Trophoblast cell (in vitro differentiated cells and primary cell): Measurements from ENCODE around the gene OTULIN.

Source experiments
- DNase-seq, 2 donors: peaks; one replicate each; pipeline ENCODE4 v3.0.0-alpha.2; 2016
- H2AFZ ChIP-seq: 2 replicates; pipeline ENCODE4 v1.6.1; 2013; ENCODE audit warnings: low read length, moderate library complexity, mild to moderate bottlenecking; ENCODE audit not compliant: insufficient read depth, poor library complexity
- H2AK5ac ChIP-seq: 2 replicates; pipeline ENCODE4 v1.6.1; 2013; ENCODE audit warnings: mild to moderate bottlenecking, low read length
- H2BK120ac ChIP-seq: 2 replicates; pipeline ENCODE4 v1.6.1; 2013; ENCODE audit warnings: low read length, mild to moderate bottlenecking, moderate library complexity; ENCODE audit not compliant: insufficient read depth, poor library complexity
- H2BK12ac ChIP-seq: 2 replicates; pipeline ENCODE4 v1.6.1; 2013; ENCODE audit warnings: mild to moderate bottlenecking, low read length, moderate library complexity
- H2BK5ac ChIP-seq: 2 replicates; pipeline ENCODE4 v1.6.1; 2013; ENCODE audit warnings: low read length, low read depth, moderate library complexity, mild to moderate bottlenecking; ENCODE audit not compliant: poor library complexity
- H3K14ac ChIP-seq: 2 replicates; pipeline ENCODE4 v1.6.1; 2013; ENCODE audit warnings: mild to moderate bottlenecking, low read length
- H3K18ac ChIP-seq: 2 replicates; pipeline ENCODE4 v1.6.1; 2013; ENCODE audit warnings: mild to moderate bottlenecking, low read length
- H3K23ac ChIP-seq: 2 replicates; pipeline ENCODE4 v1.6.1; 2013; ENCODE audit warnings: low read length
- H3K27ac ChIP-seq: 2 replicates; pipeline ENCODE4 v1.5.1; 2013; ENCODE audit warnings: low read depth, mild to moderate bottlenecking, inconsistent platforms, low read length, moderate library complexity
- H3K27me3 ChIP-seq: 2 replicates; pipeline ENCODE4 v1.6.1; 2013; ENCODE audit warnings: inconsistent platforms, mild to moderate bottlenecking, low read length, moderate library complexity; ENCODE audit not compliant: insufficient read depth
- H3K36me3 ChIP-seq, 2 experiments: 1 replicate in 1 of 2; 2 replicates in 1 of 2; pipeline ENCODE4 v1.6.1; 2013; ENCODE audit warnings: low read length in 2 of 2, mild to moderate bottlenecking in 2 of 2, moderate library complexity in 1 of 2; ENCODE audit not compliant: insufficient read depth in 2 of 2, control insufficient read depth in 1 of 2
- H3K4ac ChIP-seq: 2 replicates; pipeline ENCODE4 v1.6.1; 2013; ENCODE audit warnings: low read depth, mild to moderate bottlenecking, low read length, moderate library complexity
- H3K4me1 ChIP-seq, 2 experiments: 1 replicate in 1 of 2; 2 replicates in 1 of 2; pipeline ENCODE4 v1.6.1; 2013; ENCODE audit warnings: low read length in 2 of 2, mild to moderate bottlenecking in 2 of 2, moderate library complexity in 1 of 2; ENCODE audit not compliant: insufficient read depth in 2 of 2, control insufficient read depth in 1 of 2
- H3K4me2 ChIP-seq: 2 replicates; pipeline ENCODE4 v1.6.1; 2013; ENCODE audit warnings: inconsistent platforms, mild to moderate bottlenecking, low read length, moderate library complexity
- H3K4me3 ChIP-seq: 2 replicates; pipeline ENCODE4 v1.5.1; 2013; ENCODE audit warnings: mild to moderate bottlenecking, low read depth, low read length, inconsistent platforms
- H3K79me1 ChIP-seq: one replicate; pipeline ENCODE4 v1.6.1; 2013; ENCODE audit warnings: low read length
- H3K79me2 ChIP-seq: 2 replicates; pipeline ENCODE4 v1.6.1; 2013; ENCODE audit warnings: low read length, mild to moderate bottlenecking; ENCODE audit not compliant: control insufficient read depth, insufficient read depth, poor library complexity
- H3K9ac ChIP-seq: 2 replicates; pipeline ENCODE4 v1.6.1; 2013; ENCODE audit warnings: mild to moderate bottlenecking, low read length
- H3K9me3 ChIP-seq: 2 replicates; pipeline ENCODE4 v1.6.1; 2013; ENCODE audit warnings: low read depth, mild to moderate bottlenecking, control low read depth, inconsistent platforms, low read length; ENCODE audit not compliant: insufficient read depth
- H4K12ac ChIP-seq: 2 replicates; pipeline ENCODE4 v1.6.1; 2013; ENCODE audit warnings: low read depth, mild to moderate bottlenecking, low read length, moderate library complexity
- H4K8ac ChIP-seq: 2 replicates; pipeline ENCODE4 v1.6.1; 2013; ENCODE audit warnings: low read depth, mild to moderate bottlenecking, low read length, moderate library complexity
- H4K91ac ChIP-seq: one replicate; pipeline ENCODE4 v1.6.1; 2013; ENCODE audit warnings: low read depth, mild to moderate bottlenecking, low read length, moderate library complexity
- WGBS: extraction: QIAGEN DNeasy Blood & Tissue Kit; methylation state at CpG from one replicate; pipeline ENCODE4 v1.1.7; 2013; ENCODE audit warnings: missing lambda C conversion rate; ENCODE audit not compliant: insufficient read length, insufficient coverage; ENCODE audit errors: extremely low coverage; 5-methylcytosine and 5-hydroxymethylcytosine counted together

Gene OTULIN

GRCh38 chr5:14748180-14748900 is 83.8 kb downstream of the OTULIN start:
- H3K4ac ChIP-seq: no peak overlapping the region
- H3K23ac ChIP-seq: no peak overlapping the region
- H4K91ac ChIP-seq: no peak overlapping the region
- no peaks in the 10 kb centered on the region for H3K4me1 ChIP-seq
- H3K18ac ChIP-seq: no peak overlapping the region
- H4K8ac ChIP-seq: no peak overlapping the region
- no peak overlapping the region for H4K12ac ChIP-seq
- H3K9me3 ChIP-seq: no peaks in the 10 kb centered on the region
- no CpG with 5 or more reads among the region's 12 CpGs for WGBS
- H3K4me2 ChIP-seq: no peak overlapping the region
- H3K79me1 ChIP-seq: no peaks in the 10 kb centered on the region
- H3K36me3 ChIP-seq: peaks cover 0 to 14% of the 10 kb centered on the region in 2 experiments
- no peak overlapping the region for H2BK120ac ChIP-seq
- H2BK5ac ChIP-seq: no peak overlapping the region
- H3K4me3 ChIP-seq: no peak overlapping the region
- H2AFZ ChIP-seq: no peak overlapping the region
- H2BK12ac ChIP-seq: no peak overlapping the region
- no peak overlapping the region for H3K14ac ChIP-seq
- H3K9ac ChIP-seq: no peak overlapping the region
- H3K79me2 ChIP-seq: no peaks in the 10 kb centered on the region
- H2AK5ac ChIP-seq: no peak overlapping the region
- no peak for DNase-seq
- H3K27ac ChIP-seq: no peak overlapping the region
- no peaks in the 10 kb centered on the region for H3K27me3 ChIP-seq
